GM23248 (cell line): ENCODE data around the gene TOMM40L. TPM values are rescaled to one million over a fixed set of nuclear protein-coding genes. Genes with fewer than 3 reads are reported as not detected.
A peak's percentile ranks its signal among the peaks of the same experiment; 100 is the strongest.
"Not testable (repeated sequence)": the region's sequence is repeated elsewhere in the genome, so short reads cannot be mapped to it uniquely, and the experiment has no call there.

ENCODE experiments used
- DNase-seq: peaks from one replicate; pipeline ENCODE4 v3.0.0-alpha.2; 2015
- H2AFZ ChIP-seq: fragments of 200-600 bp; sonication (generic); 2 replicates; pipeline ENCODE4 v1.6.1; 2016; ENCODE audit warnings: antibody characterized with exemption
- H3F3A ChIP-seq: fragments of 200-600 bp; sonication (generic); 2 replicates; pipeline ENCODE4 v1.6.1; 2016; ENCODE audit warnings: mild to moderate bottlenecking, antibody characterized with exemption, mixed run types; ENCODE audit not compliant: insufficient read depth
- H3K27ac ChIP-seq: fragments of 200-600 bp; sonication (generic); 2 replicates; pipeline ENCODE4 v1.5.1; 2016; ENCODE audit warnings: mild to moderate bottlenecking
- H3K27me3 ChIP-seq: fragments of 200-600 bp; sonication (generic); replicated peaks from 2 replicates; pipeline ENCODE4 v1.6.1; 2016; ENCODE audit warnings: mild to moderate bottlenecking; ENCODE audit not compliant: insufficient read depth
- H3K36me3 ChIP-seq: fragments of 200-600 bp; sonication (generic); 2 replicates; pipeline ENCODE4 v1.6.1; 2016; ENCODE audit warnings: low read depth, mild to moderate bottlenecking
- H3K4me1 ChIP-seq: fragments of 200-600 bp; sonication (generic); 2 replicates; pipeline ENCODE4 v1.6.1; 2016; ENCODE audit warnings: mild to moderate bottlenecking; ENCODE audit not compliant: insufficient read depth
- H3K4me2 ChIP-seq: fragments of 200-600 bp; sonication (generic); one replicate; pipeline ENCODE4 v1.6.1; 2016; ENCODE audit warnings: mild to moderate bottlenecking; ENCODE audit not compliant: unreplicated experiment
- H3K4me3 ChIP-seq: fragments of 200-600 bp; sonication (generic); 2 replicates; pipeline ENCODE4 v1.5.1; 2016; ENCODE audit warnings: mild to moderate bottlenecking
- H3K79me2 ChIP-seq: fragments of 200-600 bp; sonication (generic); 2 replicates; pipeline ENCODE4 v1.6.1; 2016; ENCODE audit warnings: mild to moderate bottlenecking; ENCODE audit not compliant: insufficient read depth
- H3K9ac ChIP-seq: fragments of 200-600 bp; sonication (generic); 2 replicates; pipeline ENCODE4 v1.6.1; 2016; ENCODE audit warnings: mild to moderate bottlenecking
- H3K9me2 ChIP-seq: fragments of 200-600 bp; sonication (generic); 2 replicates; pipeline ENCODE4 v1.6.1; 2016; ENCODE audit warnings: mixed run types, mild to moderate bottlenecking, moderate library complexity; ENCODE audit not compliant: insufficient read depth
- H3K9me3 ChIP-seq: fragments of 200-600 bp; sonication (generic); one replicate; pipeline ENCODE4 v1.6.1; 2017; ENCODE audit warnings: low read depth
- H4K20me1 ChIP-seq: fragments of 200-600 bp; sonication (generic); 2 replicates; pipeline ENCODE4 v1.6.0; 2016; ENCODE audit not compliant: insufficient read depth
- EZH2 ChIP-seq: fragments of 200-600 bp; sonication (generic); IDR thresholded peaks from 2 replicates; pipeline ENCODE4 v1.6.1; 2018; ENCODE audit warnings: antibody characterized with exemption, mild to moderate bottlenecking; ENCODE audit not compliant: insufficient read depth, poor library complexity, severe bottlenecking
- EZH2phosphoT487 ChIP-seq: fragments of 200-600 bp; sonication (generic); IDR thresholded peaks from 2 replicates; pipeline ENCODE4 v1.6.1; 2018; ENCODE audit warnings: antibody characterized with exemption, moderate library complexity, mild to moderate bottlenecking, low read depth; ENCODE audit not compliant: insufficient read depth
- WGBS, 2 experiments: methylation state at CpG; one replicate each; pipeline ENCODE4 v1.1.6; 2015 to 2017; ENCODE audit warnings: low lambda C conversion rate in 2 of 2, low coverage in 1 of 2; ENCODE audit errors: missing lambda C conversion rate in 2 of 2; 5-methylcytosine and 5-hydroxymethylcytosine counted together
- in situ Hi-C: fragments of 300-500 bp; cut with MboI; formaldehyde crosslinking; loops from 2 replicates; pipeline ENCODE4 v1.15.0; 2020
- polyA plus RNA-seq: library from polyadenylated mRNA; unstranded; fragments of >200 nt; fragmentation: Nextera tagmentation; extraction: Ambion mirVana; gene quantifications from 2 replicates; pipeline ENCODE4 v1.2.1, GENCODE V29; 2016
- total RNA-seq: library from RNA; depleted of rRNA; stranded (reverse); fragments of >200 nt; shearing (Covaris generic); gene quantifications from 2 replicates; pipeline ENCODE4 v1.2.3, GENCODE V29; 2014

TOMM40L gene
- total and polyA plus RNA-seq, 2 experiments from 2014 or later = 5.7 to 6.5 TPM

- H2AFZ ChIP-seq = no peak overlapping the region
- TF ChIP-seq EZH2phosphoT487 = no peak
- TF ChIP-seq EZH2 = no peak
- H3K36me3 ChIP-seq = no peaks in the 10 kb centered on the region
- H3K79me2 ChIP-seq = no peaks in the 10 kb centered on the region
- H4K20me1 ChIP-seq = no peaks in the 10 kb centered on the region
- no peak overlapping the region for H3K4me3 ChIP-seq
- 61 to 66% methylated on average over 8 of the region's 8 CpGs for WGBS, 2 experiments
- no peaks in the 10 kb centered on the region for H3K4me1 ChIP-seq
- H3K27me3 ChIP-seq = no peaks in the 10 kb centered on the region; the same call in none of the 2 replicates
- H3K27ac ChIP-seq = no peak overlapping the region
- H3F3A ChIP-seq = no peaks in the 10 kb centered on the region
- no peaks in the 10 kb centered on the region for H3K9me3 ChIP-seq
- no peaks in the 10 kb centered on the region for H3K9me2 ChIP-seq
- no peak overlapping the region for H3K9ac ChIP-seq
- H3K4me2 ChIP-seq = no peak overlapping the region
- no peak for DNase-seq
- in situ Hi-C loops = no loop called here
Measured at GRCh38 chr1:161251579-161251978, 25.7 kb downstream of the TOMM40L start.

GRCh38 chr1:161255302-161255701 is 29.4 kb downstream of the TOMM40L start:
- peaks cover 27% of the 10 kb centered on the region for H3K27me3 ChIP-seq
- H2AFZ ChIP-seq, H3K4me2 ChIP-seq, in situ Hi-C loops, DNase-seq, H3K36me3 ChIP-seq, H3F3A ChIP-seq, H3K9me2 ChIP-seq, H3K9ac ChIP-seq, H3K27ac ChIP-seq, H4K20me1 ChIP-seq, H3K4me1 ChIP-seq, H3K4me3 ChIP-seq, H3K9me3 ChIP-seq, H3K79me2 ChIP-seq: not testable (repeated sequence)
- WGBS, 2 experiments = 32 to 35% methylated on average over 5 of the region's 5 CpGs

GRCh38 chr1:161255955-161256520 is 30.2 kb downstream of the TOMM40L start:
- H3K4me1 ChIP-seq, H3K79me2 ChIP-seq, H3K9me2 ChIP-seq, H3K9me3 ChIP-seq, H3K4me3 ChIP-seq, DNase-seq, in situ Hi-C loops, H2AFZ ChIP-seq, H4K20me1 ChIP-seq, H3K4me2 ChIP-seq, H3K36me3 ChIP-seq, H3K27ac ChIP-seq, H3K9ac ChIP-seq, H3F3A ChIP-seq: not testable (repeated sequence)
- WGBS, 2 experiments = 69 to 81% methylated on average over 4 of the region's 4 CpGs
- H3K27me3 ChIP-seq = peaks cover 34% of the 10 kb centered on the region

- H3K4me1 ChIP-seq, H3K9ac ChIP-seq, H3K4me3 ChIP-seq, H3K79me2 ChIP-seq, H3F3A ChIP-seq, H3K9me3 ChIP-seq, H4K20me1 ChIP-seq, H2AFZ ChIP-seq, H3K27ac ChIP-seq, H3K36me3 ChIP-seq, H3K4me2 ChIP-seq, H3K9me2 ChIP-seq, in situ Hi-C loops: not testable (repeated sequence)
- DNase-seq = peak; percentile 4
- WGBS, 2 experiments = 69 to 78% methylated on average over 5 of the region's 5 CpGs
- H3K27me3 ChIP-seq = peaks cover 41% of the 10 kb centered on the region
Measured at GRCh38 chr1:161257109-161257508, 31.2 kb downstream of the TOMM40L start.
